B cell (primary cell): ENCODE measurements around the gene DPH3. TPM values are rescaled to one million over a fixed set of nuclear protein-coding genes. Genes with fewer than 3 reads are reported as not detected.

Experiments
- ATAC-seq: fragments of 200-7000 bp; cut with Tn5 transposase; one replicate; pipeline ENCODE4 v1.10.0; 2021; ENCODE audit warnings: low read depth, mild to moderate bottlenecking, moderate number of reproducible peaks, moderate library complexity
- CTCF ChIA-PET: fragments of 350-600 bp; sonication (Branson Sonifier 250); formaldehyde crosslinking; loops from one replicate; lab custom pipeline; 2021; ENCODE audit warnings: antibody characterized with exemption, inconsistent platforms; lab: Charles Lee
- POLR2A ChIA-PET: fragments of 350-600 bp; sonication (Branson Sonifier 250); formaldehyde crosslinking; loops from one replicate; lab custom pipeline; 2021; ENCODE audit warnings: antibody characterized with exemption; lab: Charles Lee
- DNase-seq: peaks from one replicate; pipeline ENCODE4 v3.0.0; 2013
- H2AFZ ChIP-seq: 2 replicates; pipeline ENCODE4 v1.6.1; 2012; ENCODE audit warnings: mild to moderate bottlenecking, low read depth, low read length; ENCODE audit not compliant: insufficient read depth, poor library complexity, severe bottlenecking
- H3K27ac ChIP-seq, 2 donors: 1 replicate in 1 of 2; 2 replicates in 1 of 2; pipeline ENCODE4 v1.5.1; 2012 to 2013; ENCODE audit warnings: low read length in 2 of 2, mild to moderate bottlenecking in 2 of 2, moderate library complexity in 1 of 2
- H3K27me3 ChIP-seq, 4 experiments: fragments of 200-600 bp in 1 of 4; sonication (generic) in 1 of 4; replicated peaks in 1 of 4; 1 replicate in 2 of 4; 2 replicates in 2 of 4; pipeline versions ENCODE4 v1.6.1 to v1.7.0; 2013 to 2016; ENCODE audit warnings: low read length in 3 of 4, mild to moderate bottlenecking in 2 of 4, mixed read lengths in 1 of 4, moderate library complexity in 1 of 4; ENCODE audit not compliant: insufficient read depth in 4 of 4, control insufficient read depth in 3 of 4; ENCODE audit errors: control extremely low read depth in 1 of 4
- H3K36me3 ChIP-seq, 2 experiments: replicated peaks in 1 of 2; 1 replicate in 1 of 2; 2 replicates in 1 of 2; pipeline versions ENCODE4 v1.6.1 to v1.7.1; 2013; ENCODE audit warnings: low read length in 1 of 2; ENCODE audit not compliant: insufficient read depth in 2 of 2, control insufficient read depth in 1 of 2; ENCODE audit errors: control extremely low read depth in 1 of 2, extremely low read depth in 1 of 2
- H3K4me1 ChIP-seq, 2 donors: fragments of 200-600 bp in 1 of 2; sonication (generic) in 1 of 2; 1 replicate in 1 of 2; 2 replicates in 1 of 2; pipeline versions ENCODE4 v1.5.1 to v1.6.1; 2013 to 2017; ENCODE audit warnings: low read length in 2 of 2; ENCODE audit not compliant: control insufficient read depth in 2 of 2, insufficient read depth in 2 of 2
- H3K4me2 ChIP-seq: replicated peaks from 2 replicates; pipeline ENCODE3; 2012; ENCODE audit warnings: mild to moderate bottlenecking, low read depth, low read length; ENCODE audit not compliant: poor library complexity, severe bottlenecking
- H3K4me3 ChIP-seq, 5 experiments: fragments of 200-600 bp in 1 of 5; sonication (generic) in 1 of 5; 1 replicate in 3 of 5; 2 replicates in 2 of 5; pipeline versions ENCODE4 v1.5.1 to v1.7.0; 2011 to 2016; ENCODE audit warnings: low read length in 4 of 5, mild to moderate bottlenecking in 4 of 5, low read depth in 2 of 5, control low read depth in 1 of 5, moderate library complexity in 1 of 5; ENCODE audit not compliant: insufficient read depth in 1 of 5; ENCODE audit errors: control extremely low read depth in 1 of 5, extremely low read depth in 1 of 5
- H3K79me2 ChIP-seq: fragments of 200-600 bp; sonication (generic); one replicate; pipeline ENCODE4 v1.6.0; 2016; ENCODE audit warnings: low read length; ENCODE audit not compliant: control insufficient read depth, insufficient read depth
- H3K9ac ChIP-seq: fragments of 200-600 bp; sonication (generic); 2 replicates; pipeline ENCODE4 v1.6.1; 2017; ENCODE audit warnings: mild to moderate bottlenecking, low read length, moderate library complexity
- H3K9me3 ChIP-seq, 3 donors: one replicate each; pipeline versions ENCODE4 v1.6.1 to v1.7.1; 2013; ENCODE audit warnings: low read length in 2 of 3; ENCODE audit not compliant: control insufficient read depth in 2 of 3, insufficient read depth in 1 of 3; ENCODE audit errors: control extremely low read depth in 1 of 3
- H4K20me1 ChIP-seq: 2 replicates; pipeline ENCODE4 v1.6.0; 2012; ENCODE audit warnings: mild to moderate bottlenecking, low read length; ENCODE audit not compliant: insufficient read depth, control insufficient read depth, poor library complexity, severe bottlenecking
- H3K27ac Mint-ChIP-seq: one replicate; pipeline ENCODE4 v1.8.0; 2021; ENCODE audit warnings: mixed read lengths
- H3K27me3 Mint-ChIP-seq: one replicate; pipeline ENCODE4 v1.8.0; 2021; ENCODE audit warnings: mixed read lengths
- H3K4me1 Mint-ChIP-seq: one replicate; pipeline ENCODE4 v1.8.0; 2021; ENCODE audit warnings: mixed read lengths
- H3K4me3 Mint-ChIP-seq: one replicate; pipeline ENCODE4 v1.8.0; 2021; ENCODE audit warnings: mixed read lengths
- H3K9me3 Mint-ChIP-seq: one replicate; pipeline ENCODE4 v1.8.0; 2022; ENCODE audit warnings: mixed read lengths; ENCODE audit not compliant: insufficient read depth
- CTCF ChIP-seq: fragments of 200-600 bp; IDR thresholded peaks from one replicate; pipeline ENCODE4 v1.8.0; 2022; ENCODE audit warnings: antibody characterized with exemption, mild to moderate bottlenecking
- EZH2 ChIP-seq: IDR thresholded peaks from 2 replicates; pipeline ENCODE4 v1.6.1; 2012; ENCODE audit warnings: borderline replicate concordance, low read depth, mild to moderate bottlenecking, moderate library complexity, low read length; ENCODE audit not compliant: insufficient read depth, poor library complexity, severe bottlenecking
- WGBS: methylation state at CpG from one replicate; pipeline ENCODE4 v1.1.5; 2013; ENCODE audit warnings: missing lambda C conversion rate; ENCODE audit not compliant: insufficient coverage; 5-methylcytosine and 5-hydroxymethylcytosine counted together
- intact Hi-C: fragments of 100-400 bp; cut with micrococcal nuclease; formaldehyde crosslinking; loops from one replicate; pipeline ENCODE4 v1.10.0; 2022
- polyA plus RNA-seq: library from polyadenylated mRNA; depleted of rRNA; stranded (reverse); fragments of >200 nt; gene quantifications from 2 replicates; pipeline ENCODE4 v1.2.3, GENCODE V29; 2012
- total RNA-seq, 2 donors: library from RNA; stranded (reverse); fragments of 120-200 nt in 1 of 2; gene quantifications; 1 replicate in 1 of 2; 2 replicates in 1 of 2; pipeline versions ENCODE4 v1.2.3 to v1.2.4, GENCODE V29; 2013 to 2022

Gene DPH3
- total and polyA plus RNA-seq, 2 donors (not counting 1 experiment from before 2014, with no cell fraction given): 7.4 to 12.9 TPM

GRCh38 chr3:16255326-16255725 is 9.4 kb downstream of the DPH3 start:
- Histone ChIP-seq H3K27ac (no peak overlapping the region), H3K9ac (no peak overlapping the region), H2AFZ (no peak overlapping the region), H3K4me3 (no peak overlapping the region), H4K20me1 (no peaks in the 10 kb centered on the region), H3K36me3 (peaks cover 4 to 16% of the 10 kb centered on the region in 2 experiments), H3K4me1 (peaks cover 3 to 6% of the 10 kb centered on the region in 2 donors), H3K4me2 (no peak overlapping the region), H3K79me2 (no peaks in the 10 kb centered on the region), H3K27me3 (no peaks in the 10 kb centered on the region), H3K9me3 (no peaks in the 10 kb centered on the region)
- H3K27ac Mint-ChIP-seq: no peak overlapping the region
- TF ChIP-seq EZH2 (no peak), CTCF (no peak)
- H3K27me3 Mint-ChIP-seq: peaks cover 3% of the 10 kb centered on the region
- ATAC-seq (no peak), DNase-seq (no peak)
- H3K9me3 Mint-ChIP-seq: no peaks in the 10 kb centered on the region
- intact Hi-C loops: no loop called here
- H3K4me1 Mint-ChIP-seq: peaks cover 9% of the 10 kb centered on the region
- WGBS: no CpG with 5 or more reads among the region's 3 CpGs
- CTCF ChIA-PET: no interaction called here
- POLR2A ChIA-PET: no interaction called here
- H3K4me3 Mint-ChIP-seq: no peak overlapping the region

DNA sequence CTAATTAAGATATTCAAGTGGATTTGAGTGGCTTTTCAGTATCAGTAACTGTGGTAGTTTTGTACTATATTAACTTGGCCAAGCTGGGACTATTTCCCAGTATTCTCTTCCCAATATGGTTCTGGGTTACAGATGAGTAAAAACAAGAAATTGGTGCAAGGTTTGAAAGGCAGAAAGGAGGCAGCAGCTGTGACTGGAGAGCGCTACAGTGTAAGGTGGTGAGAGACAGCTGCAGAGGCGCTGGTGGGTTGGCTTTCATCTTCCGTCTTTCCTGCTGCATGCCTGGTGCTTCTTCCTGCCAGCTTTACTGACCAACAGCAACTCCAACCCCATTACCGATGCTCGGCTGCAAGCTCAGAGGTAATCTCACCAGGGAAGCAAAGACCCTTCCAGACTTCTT is 9.8 kb downstream of the DPH3 start:
- Histone ChIP-seq H4K20me1 (no peaks in the 10 kb centered on the region), H3K9ac (no peak overlapping the region), H3K27me3 (no peaks in the 10 kb centered on the region), H3K4me2 (no peak overlapping the region), H3K27ac (no peak overlapping the region), H3K79me2 (no peaks in the 10 kb centered on the region), H3K4me1 (peaks cover 3 to 6% of the 10 kb centered on the region in 2 donors), H3K9me3 (no peaks in the 10 kb centered on the region), H3K36me3 (peaks cover 4 to 12% of the 10 kb centered on the region in 2 experiments), H2AFZ (no peak overlapping the region), H3K4me3 (no peak overlapping the region)
- 76% methylated on average over 5 of the region's 5 CpGs for WGBS
- DNase-seq: no peak
- ChIA-PET POLR2A (no interaction called here), CTCF (interaction anchor here (0.9 kb wide), 1 partner anchor 77 kb away, joined by 3 read pairs; no protein-coding TSS in a partner anchor)
- H3K9me3 Mint-ChIP-seq: no peaks in the 10 kb centered on the region
- peaks cover 3% of the 10 kb centered on the region for H3K27me3 Mint-ChIP-seq
- no peak for ATAC-seq
- TF ChIP-seq EZH2: no peak
- TF ChIP-seq CTCF: no peak
- H3K27ac Mint-ChIP-seq: no peak overlapping the region
- intact Hi-C loops: no loop called here
- H3K4me1 Mint-ChIP-seq: peaks cover 9% of the 10 kb centered on the region
- no peak overlapping the region for H3K4me3 Mint-ChIP-seq
